SKM-1 treated with dmso at 0.1 percent for 144 hours (cell line): ENCODE measurements around the gene NKAIN2.
"Not testable (repeated sequence)": the region's sequence is repeated elsewhere in the genome, so short reads cannot be mapped to it uniquely, and the experiment has no call there.

Experiments used
- DNase-seq: peaks from one replicate; lab custom pipeline; 2025; ENCODE audit not compliant: unreplicated experiment; lab: John Stamatoyannopoulos, UW

Gene NKAIN2

DNA sequence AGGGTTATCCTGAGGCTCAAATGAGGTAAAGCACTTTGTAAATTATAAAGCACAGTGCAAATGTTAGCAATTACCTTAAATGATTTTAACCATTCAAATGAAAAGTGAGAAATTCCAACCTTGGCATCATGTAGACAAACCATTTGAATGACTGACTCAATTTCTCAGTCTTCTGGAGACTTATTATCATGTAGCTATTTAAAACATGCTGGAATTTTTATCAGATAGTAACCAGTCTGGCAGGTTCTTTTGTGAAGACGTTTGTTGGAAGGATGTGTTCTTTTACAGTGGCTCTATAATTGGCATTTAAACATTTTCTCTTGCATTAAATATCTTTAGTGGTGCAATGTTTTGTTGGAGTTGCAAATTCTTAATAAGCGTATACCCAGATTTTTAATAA, 386.6 kb downstream of the NKAIN2 start:
- DNase-seq, result no peak

DNA sequence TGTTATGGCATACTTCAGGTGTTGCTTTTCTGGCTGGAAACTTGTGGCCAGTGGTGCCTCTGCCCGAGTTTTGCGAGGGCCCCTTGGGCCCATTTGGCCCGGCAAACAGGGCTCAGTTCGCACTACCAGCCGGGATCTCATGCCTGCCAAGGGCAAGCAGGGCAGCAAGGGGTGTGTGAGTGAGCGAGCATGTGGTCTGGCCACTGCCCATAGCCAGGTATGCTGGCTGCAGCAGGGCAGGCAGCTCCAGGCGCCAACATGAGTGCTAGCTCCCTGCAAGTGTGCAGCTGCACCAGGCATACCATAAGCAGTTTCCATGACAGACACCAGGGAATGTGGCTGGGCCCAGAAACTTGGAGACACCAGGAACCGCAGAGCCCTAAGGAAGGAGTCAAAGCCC, 389.5 kb downstream of the NKAIN2 start:
- DNase-seq, result no peak

DNA sequence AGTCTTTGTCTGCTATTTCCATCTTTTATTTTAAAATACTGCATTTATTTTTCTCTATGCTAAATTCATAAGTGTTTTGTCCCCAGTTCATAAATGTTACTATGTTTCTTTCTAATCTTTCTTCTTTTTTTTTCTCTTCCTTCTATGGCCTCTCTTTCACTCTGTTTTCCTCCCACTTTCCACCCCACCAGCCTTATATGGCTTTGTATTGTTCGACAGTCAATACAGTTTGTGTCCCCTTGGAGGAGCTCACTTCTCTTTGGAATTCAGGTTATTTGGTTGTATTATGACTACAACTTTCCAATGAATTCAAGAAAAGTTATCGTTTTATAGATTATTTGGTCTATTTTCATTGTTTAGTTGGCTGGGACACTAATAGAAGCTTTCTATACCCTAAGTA, 393.5 kb downstream of the NKAIN2 start:
- DNase-seq, result no peak

DNA sequence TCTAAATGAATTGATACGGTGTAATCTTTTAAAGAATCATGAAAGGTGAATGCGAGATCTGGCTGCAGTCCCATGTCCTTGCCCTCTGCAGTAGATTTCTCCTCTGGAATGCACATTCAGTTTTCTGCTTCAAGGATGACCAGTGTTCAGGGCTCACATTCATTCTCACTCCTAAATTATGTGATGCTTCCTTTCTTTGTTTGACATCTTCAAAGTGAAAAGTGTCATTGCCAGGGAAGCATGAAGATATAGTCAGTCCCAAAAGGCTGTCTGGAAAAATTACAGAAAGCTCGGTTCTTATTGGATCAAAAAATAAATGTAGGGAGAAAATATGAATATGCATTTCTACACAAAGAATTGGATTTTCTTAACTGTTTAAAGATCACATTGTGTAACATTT, 395.6 kb downstream of the NKAIN2 start:
- no peak for DNase-seq

DNA sequence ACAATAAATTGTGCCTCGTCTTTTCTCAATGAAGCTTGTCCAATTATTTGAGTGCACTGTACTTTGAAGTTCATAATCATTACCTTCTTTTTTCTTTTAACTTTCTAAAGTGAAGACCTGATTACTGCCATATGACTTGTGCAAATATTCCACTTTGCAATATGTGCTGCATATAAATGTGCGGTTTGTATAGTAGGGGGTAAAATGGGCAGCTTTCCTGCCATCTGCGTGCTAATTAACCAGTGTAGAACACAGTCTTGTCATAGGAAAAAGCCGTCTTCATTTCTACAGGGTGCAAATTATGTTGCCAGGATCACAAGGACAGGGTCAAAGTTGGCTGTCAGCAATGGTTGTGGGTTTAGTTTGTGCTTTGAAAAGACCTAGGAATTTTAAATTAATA, 397.0 kb downstream of the NKAIN2 start:
- no peak for DNase-seq

DNA sequence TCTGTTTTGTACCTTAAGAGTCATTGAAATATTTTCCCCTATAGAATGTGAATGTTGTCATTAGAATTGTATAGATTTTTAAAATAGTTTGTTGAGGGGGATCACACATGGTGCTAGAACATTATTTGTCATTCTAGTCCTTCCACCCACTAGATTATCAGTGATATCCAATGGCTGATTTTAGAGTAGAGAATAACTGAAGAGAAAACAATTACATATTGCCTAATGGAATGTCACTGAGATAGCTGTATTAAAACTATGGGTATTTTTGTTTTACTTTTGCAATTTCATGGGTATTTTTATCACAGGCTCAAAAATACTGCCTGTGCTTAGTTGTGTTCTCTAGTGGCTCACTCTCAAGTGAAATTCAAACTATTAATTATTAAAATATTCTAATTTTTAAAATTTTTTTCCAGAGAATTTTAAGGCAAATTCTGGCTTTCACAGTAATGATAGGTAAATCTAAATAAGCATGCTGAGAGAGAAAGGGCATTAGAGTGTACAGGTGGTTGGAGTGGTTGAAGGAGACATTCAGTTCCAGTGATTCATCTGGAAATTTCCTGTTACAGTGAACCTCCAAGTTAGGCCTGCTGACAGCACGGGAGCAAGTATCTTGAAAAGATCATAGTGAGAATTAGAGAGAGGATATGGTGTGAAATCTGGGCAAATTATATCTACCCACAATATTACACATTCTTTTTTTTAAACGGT, 399.6 kb downstream of the NKAIN2 start:
- no peak for DNase-seq

DNA sequence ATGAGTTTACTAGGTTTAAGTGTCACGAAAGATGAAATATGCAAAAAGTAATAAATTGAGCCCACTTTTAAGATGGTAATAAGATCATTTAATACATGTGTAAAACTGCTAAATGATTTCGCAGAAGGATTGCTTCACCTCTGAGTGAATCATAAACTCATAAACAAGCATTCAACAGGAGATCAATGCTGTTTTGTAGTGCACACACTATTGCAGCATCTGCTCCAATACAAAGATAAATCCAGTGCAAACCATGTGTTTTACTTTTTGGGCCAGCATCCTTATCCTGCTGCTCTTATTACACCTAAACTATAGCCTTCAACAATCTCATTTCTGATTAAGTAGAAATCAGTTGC, 400.1 kb downstream of the NKAIN2 start:
- DNase-seq, result no peak

DNA sequence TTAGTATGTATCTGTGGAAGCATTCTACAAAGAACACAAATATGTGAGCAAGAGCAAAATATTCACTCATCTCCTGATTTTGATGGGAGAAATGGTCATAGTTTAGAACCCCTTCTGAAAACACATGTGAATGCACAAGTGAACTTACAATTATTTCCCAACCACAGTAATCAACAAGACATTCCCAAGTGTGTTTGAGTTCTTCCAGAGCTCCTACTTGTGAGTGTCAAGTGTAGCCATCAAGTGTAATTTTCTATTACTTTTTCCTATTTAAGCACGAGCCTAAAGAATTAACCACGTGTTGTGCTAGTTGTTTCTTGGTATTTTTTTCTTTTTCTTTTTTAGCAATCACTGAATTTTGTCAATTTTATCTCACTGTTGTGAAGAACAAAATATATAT, 402.3 kb downstream of the NKAIN2 start:
- no peak for DNase-seq

DNA sequence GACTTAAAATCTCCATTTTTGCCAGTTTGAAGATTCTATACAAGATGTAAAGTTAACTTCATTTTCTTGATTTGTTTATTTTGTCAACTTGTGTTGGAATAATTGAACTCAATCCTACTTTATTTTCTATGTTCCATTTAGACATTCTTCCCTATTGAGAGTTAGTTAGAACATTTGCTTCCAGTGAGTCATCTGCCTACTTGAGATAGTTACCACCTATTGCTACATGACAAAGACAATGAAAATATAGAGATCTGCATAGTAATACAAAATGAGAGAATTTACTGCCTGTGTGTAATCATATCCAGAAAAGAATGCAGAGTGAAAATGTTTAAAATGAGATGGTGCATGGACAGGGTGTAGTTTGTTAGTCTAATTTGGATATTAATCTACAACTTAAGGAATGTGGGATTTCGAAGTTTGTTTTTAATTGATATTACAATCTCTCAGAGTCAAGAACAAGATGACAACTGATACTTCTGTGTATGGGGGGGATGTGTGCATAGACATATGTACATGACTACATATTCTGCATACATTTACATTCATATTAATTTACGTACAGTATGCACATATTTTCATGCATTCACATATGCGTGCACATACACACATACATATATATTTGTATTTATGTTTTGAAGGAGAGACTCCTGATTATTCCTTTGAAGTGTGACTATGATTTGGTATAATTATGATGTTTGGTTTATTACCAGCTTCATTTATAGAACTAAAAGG, 420.1 kb downstream of the NKAIN2 start:
- no peak for DNase-seq

DNA sequence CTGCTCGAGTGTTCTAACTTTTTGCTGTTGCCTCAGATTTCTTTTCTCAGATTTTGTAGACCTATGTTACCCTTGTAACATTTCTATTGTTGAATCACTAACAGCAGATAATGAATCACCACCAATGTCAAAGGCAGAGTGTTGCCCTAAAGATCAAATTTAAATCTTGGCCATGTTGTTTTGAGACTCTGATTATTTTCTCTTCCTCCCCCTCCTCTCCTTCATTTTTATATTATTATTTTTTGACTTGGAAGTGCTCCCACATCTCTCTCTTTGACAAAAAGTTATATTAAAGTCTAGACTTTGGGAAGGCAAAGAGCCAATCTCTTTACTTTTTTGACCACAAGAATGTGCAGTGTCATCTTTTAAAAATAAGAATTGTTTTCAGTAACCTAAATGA, 422.7 kb downstream of the NKAIN2 start:
- no peak for DNase-seq

DNA sequence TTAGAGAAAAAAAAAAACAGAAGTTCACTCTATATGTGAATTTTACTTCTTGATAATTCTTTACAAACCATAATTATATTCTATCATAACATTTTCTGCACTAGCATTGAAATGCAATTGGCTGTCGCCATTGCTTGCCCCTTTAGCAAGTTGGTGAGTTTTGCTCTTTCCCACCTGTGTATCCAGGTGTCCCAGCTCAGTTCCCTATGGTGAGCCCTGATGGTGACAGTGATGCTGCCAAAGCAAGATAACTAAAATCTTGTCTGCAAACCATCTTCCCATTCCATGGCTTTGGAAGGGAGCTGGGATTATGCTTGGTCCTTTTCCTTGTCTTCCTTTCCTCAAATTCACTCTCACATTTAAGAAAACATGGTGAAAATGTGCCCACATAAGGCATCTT, 429.6 kb downstream of the NKAIN2 start:
- no peak for DNase-seq

DNA sequence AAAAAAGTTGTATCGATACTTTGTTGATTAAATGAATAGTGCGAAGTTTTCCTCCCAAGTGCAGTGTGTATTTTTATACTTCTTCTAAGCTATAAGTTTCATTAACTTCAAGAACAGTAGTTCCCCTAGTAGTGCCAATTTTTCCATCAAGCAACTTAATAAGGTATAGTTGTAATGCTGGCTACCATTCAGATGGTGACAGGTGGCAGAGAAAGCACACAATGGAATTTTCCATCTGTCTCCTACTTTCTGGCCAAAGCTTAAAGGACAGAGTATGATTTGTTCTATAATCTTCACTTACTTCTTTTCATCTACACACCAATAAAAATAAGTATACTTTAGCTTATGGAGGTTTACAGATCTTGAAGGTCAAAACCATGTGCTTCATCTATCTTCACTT, 431.1 kb downstream of the NKAIN2 start:
- DNase-seq, result no peak

DNA sequence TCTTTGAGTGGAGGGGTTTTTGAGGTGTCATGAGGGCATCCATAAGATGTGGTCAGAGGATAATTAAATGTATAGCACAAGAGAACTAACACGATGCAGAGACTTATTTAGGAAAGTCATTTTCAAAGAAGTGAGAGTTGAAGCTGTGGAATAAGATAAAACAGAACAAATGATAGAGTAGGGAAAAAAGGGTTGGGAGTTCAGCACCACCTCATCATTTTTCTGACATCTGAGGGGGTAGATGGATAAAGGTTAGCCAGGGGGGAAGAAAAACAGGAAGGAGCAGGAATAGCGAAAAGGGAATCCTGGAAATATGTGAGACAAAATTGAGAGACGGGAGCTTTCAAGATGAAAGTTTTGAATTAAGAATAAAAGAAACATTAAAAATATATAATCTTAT, 434.2 kb downstream of the NKAIN2 start:
- no peak for DNase-seq

DNA sequence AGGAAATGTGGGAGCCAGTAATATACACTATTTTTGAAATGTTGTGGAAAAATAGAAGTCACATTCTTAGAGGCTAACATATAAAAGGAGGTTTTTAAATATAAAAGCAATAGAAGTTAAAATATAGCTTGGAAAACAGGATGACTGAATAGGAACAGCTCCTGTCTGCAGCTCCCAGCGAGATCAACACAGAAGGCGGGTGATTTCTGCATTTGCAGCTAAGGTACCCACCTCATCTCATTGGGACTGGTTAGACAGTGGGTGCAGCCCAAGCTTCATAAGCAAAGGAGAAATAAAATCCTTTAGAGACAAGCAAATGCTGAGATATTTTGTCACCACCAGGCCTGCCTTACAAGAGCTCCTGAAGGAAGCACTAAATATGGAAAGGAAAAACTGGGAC, 434.7 kb downstream of the NKAIN2 start:
- DNase-seq, result not testable (repeated sequence)

DNA sequence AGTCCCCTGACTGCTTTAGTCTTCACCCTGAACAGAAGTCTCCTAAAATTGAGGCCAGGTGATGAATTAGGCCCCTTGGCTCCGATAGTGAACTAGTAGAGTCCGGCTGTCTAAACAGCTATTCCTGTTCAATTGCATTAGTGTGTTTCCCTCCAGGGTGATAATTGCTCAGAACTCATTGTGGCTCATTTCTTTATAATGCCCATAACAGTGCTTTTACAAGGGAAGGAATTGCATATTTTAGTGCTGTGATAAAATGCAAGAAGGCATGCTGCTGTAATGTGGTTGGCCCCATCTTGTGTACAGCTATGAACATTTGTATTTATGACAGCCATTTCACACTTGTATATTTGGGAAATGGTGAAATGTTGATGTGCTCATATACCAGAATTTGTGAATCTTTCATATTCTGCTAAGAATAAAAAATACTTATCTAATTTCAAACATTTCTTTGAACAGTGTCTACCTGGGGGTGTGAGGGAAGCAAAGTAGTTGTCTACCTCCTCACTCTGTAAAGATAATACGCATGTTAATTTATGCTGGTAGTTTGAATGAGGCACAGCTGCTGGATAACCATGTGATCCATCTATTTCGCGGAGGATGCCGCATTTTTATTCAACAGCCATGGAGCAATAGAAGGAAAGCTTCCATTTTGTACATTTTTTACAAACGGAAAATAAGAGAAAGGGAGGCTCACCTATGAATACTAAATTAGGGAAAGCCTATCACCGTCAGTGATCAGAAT, 451.4 kb downstream of the NKAIN2 start:
- DNase-seq, result no peak

DNA sequence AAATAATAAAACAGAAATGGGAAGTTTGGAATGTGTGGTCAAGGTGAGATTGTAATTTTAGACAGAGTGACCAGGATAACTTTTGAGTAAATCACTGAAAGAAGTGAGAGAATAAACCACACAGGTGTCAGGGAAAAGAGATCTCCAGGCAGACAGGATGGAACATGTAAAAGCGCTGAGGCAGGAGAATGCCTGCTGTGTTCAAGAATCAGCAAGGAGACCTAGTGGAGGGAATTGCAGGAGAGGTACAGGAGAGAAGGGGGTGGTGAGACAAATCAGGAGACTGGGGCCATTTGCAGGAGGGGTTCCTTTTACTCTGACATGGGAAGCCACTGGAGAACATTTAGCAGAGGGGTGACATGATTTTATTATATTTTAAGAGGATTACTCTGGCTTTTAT, 456.7 kb downstream of the NKAIN2 start:
- no peak for DNase-seq

DNA sequence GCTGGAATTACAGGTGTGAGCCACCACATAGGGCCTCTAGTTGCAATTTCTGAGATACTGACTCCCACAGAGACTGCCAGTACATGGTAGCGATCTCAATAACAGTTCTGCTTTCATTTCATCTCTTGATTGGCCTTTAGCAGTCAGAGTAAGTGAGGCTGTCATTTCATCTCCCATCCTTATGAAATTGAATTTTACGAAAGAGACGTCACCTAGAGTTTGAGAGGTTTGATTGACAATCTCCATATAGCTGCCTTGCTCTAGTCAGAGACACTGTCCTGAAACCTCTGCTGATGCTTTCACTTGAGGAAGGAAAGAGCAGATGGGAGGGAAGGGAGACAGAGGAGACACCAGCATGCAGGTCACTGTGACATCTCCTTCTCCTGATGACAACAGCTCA, 466.1 kb downstream of the NKAIN2 start:
- no peak for DNase-seq

DNA sequence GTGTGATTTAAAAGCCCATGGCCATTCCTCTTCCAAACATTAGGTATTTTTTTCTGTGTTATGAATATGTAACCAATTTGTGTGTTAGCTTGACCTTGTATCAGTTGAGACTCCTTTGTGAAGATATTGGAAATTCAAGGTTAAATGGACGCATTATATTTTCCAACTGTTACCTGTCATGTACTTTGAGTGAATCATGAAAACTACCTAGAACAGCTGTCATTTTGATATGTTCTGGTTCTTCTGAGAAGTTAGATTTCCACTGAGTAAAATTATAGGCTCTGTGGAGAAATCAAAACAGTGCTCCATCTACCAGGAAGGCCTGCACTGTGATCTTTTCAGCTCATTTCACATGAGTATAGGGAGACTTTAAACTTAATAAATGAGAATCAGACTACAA, 470.0 kb downstream of the NKAIN2 start:
- no peak for DNase-seq

DNA sequence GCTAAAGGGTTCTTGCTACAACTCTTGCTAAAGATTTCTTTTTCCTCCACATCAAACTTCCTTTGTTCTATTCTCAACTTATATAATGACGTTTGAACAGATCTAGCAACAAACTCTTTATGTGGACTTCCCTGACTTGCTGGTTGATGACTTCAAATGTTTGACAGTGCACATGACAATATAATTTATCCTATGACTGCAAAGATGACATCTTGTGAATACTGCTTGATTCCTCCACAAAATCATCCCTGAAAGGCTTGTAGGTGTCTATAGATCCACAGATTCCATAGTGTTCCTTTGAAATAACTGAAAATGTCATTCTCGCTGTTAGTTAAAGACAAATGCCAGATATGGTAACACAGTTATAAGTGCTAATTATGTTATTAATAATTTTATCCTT, 478.9 kb downstream of the NKAIN2 start:
- no peak for DNase-seq

DNA sequence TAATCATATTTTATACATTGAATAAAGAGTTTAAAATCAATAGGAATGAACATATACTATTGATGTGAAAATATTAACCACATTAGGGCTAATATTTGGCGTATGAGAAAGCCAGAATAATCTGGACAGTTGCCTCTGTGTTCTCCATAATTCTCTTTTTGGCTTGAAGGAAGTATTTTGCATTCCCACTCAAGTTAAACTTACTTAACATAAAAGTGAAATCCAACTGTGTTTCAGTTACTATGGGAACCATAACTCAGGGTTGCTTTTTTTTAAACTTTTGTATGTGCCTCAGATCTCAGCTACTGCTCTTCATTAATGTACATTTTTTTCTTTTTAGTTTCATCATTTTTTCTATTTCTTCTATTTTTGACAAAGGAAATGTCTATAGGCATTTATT, 479.8 kb downstream of the NKAIN2 start:
- no peak for DNase-seq

DNA sequence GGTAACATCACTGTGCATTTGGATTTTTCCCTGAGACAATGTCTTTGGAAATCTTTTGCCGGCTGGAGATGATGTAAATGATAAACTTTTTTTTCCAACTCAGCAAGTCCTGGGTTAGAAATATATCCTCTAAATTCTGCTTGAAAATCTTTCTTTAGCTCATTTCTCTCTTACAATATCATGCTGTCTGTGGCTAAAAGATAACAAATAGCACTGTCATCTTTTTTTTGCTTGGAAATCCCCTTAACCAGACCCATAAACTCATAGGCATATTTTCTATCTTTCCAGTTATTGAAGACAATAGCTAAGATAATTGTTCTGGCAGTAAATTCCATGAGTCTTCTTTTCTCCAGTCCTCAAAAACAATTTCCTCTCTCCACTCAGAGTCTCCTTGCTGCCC, 481.5 kb downstream of the NKAIN2 start:
- DNase-seq, result no peak

DNA sequence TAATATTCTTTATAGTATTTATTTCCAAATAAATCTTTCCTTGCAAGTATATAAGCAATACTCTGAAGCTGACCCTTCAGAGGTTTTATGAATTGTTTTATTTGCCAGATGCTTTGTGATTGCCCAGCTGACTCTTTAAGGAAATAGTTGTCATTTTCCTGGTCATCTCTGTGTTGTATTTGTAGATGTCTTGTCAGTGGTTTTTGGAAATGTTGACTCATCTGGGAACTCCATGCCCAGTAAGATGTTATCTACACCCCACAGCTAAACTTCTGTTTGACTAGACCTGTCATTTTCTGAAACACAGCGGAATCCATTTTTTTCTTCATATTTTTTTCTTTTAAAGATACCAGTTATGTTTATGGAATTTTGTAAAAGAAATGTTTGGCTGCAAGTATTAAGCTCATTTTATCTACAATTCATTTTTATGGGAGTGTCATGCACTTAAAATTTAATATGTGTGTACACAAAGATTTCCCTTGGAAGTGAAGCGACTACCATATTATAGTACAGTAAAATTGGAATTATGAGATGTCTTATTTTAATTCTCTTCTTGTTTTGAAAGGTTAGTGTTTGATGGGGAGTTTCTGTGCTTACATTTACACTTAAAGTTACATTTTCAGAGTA, 491.0 kb downstream of the NKAIN2 start:
- DNase-seq, result no peak
